OCI-LY1 (cell line): ENCODE measurements around the gene TRIM2.

ENCODE experiments used
- EZH2 ChIP-seq: fragments of 200-600 bp; sonication (generic), shearing (Covaris generic); IDR thresholded peaks from 2 replicates; pipeline ENCODE4 v1.8.0; 2017; ENCODE audit warnings: borderline replicate concordance, mixed run types, mild to moderate bottlenecking, antibody characterized with exemption, low read length, moderate library complexity, mixed read lengths
- TF ChIP-seq, protein P1 (sequence below): fragments of 200-600 bp; sonication (generic), shearing (Covaris generic); IDR thresholded peaks from 2 replicates; pipeline ENCODE4 v1.5.1; 2017; ENCODE audit warnings: mild to moderate bottlenecking, antibody characterized with exemption, low read length, moderate library complexity, mixed read lengths

DNA sequence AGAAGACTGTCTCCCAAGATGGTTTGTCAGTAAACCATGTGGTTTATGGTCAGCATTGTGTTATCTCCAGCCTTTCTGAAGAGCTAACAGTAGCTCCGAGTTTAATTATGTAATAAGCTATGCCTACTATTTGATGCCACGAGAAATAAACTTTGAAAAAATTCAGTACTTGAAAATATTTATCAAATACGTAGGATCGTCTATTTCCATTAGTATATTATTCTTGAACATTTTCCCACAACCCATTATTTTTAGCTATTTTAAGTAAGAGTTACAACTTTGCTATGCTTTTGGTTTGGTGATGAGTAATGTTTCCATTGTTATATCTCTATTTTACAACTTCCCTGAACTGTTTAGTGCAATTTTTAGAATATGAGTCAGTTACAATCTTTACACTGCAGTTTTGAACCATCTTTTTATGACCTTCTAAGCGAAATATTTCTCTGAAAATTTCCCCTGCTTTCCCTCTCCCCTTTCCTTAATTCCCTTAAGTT is 44.5 kb upstream of the TRIM2 start:
- TF ChIP-seq, protein P1, sequence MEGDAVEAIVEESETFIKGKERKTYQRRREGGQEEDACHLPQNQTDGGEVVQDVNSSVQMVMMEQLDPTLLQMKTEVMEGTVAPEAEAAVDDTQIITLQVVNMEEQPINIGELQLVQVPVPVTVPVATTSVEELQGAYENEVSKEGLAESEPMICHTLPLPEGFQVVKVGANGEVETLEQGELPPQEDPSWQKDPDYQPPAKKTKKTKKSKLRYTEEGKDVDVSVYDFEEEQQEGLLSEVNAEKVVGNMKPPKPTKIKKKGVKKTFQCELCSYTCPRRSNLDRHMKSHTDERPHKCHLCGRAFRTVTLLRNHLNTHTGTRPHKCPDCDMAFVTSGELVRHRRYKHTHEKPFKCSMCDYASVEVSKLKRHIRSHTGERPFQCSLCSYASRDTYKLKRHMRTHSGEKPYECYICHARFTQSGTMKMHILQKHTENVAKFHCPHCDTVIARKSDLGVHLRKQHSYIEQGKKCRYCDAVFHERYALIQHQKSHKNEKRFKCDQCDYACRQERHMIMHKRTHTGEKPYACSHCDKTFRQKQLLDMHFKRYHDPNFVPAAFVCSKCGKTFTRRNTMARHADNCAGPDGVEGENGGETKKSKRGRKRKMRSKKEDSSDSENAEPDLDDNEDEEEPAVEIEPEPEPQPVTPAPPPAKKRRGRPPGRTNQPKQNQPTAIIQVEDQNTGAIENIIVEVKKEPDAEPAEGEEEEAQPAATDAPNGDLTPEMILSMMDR, result no peak
- TF ChIP-seq EZH2, result no peak
